T-helper 22 cell (primary cell): ENCODE measurements around the gene BHLHE23.

Experiments
- DNase-seq: peaks from one replicate; pipeline ENCODE4 v3.0.0-alpha.2; 2020; ENCODE audit warnings: low read depth

The BHLHE23 gene

GRCh38 chr20:63009045-63009961 lies 2.5 kb upstream of the BHLHE23 start:
- peak; percentile 52 for DNase-seq

- DNase-seq: no peak
These were observed 1.8 kb upstream of the BHLHE23 start for GRCh38 chr20:63008541-63009044.

- no peak for DNase-seq
These were observed 1.1 kb upstream of the BHLHE23 start for GRCh38 chr20:63007646-63008488.

- no peak for DNase-seq
These were observed 539 bp upstream of the BHLHE23 start for GRCh38 chr20:63007360-63007645.

DNA sequence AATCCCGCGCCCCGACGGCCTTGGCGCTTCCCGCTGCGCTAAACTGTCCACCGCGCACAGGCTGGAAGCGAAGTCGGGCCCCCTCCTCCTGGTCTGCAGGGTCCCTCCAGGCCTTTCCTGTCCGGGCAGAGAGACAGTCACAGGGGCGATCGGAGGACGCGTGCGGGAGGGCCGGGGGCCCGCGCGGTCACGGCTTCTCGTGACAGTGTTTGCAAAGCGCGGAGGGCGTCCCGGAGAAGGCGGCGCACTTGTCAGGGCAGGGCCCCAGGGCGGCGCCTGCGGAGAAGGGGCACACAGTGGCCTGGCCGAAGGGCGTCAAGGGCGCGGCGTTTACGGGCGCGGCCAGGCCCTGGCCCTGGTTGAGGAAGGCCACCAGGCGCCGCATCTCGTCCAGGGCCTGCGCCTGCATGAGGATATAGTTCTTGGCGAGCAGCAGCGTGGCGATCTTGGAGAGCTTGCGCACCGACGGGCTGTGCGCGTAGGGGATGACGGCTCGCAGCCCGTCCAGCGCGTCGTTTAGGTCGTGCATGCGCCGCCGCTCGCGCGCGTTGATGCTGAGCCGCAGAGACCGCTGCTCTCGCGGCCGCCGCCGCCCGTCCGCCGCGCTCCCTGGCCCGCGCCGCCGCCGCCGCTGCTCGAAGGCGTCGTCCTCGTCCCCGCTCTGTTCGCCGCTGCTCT lies 763 bp downstream of the BHLHE23 start:
- no peak for DNase-seq

GRCh38 chr20:63005365-63005861 lies 1.4 kb downstream of the BHLHE23 start:
- no peak for DNase-seq

DNA sequence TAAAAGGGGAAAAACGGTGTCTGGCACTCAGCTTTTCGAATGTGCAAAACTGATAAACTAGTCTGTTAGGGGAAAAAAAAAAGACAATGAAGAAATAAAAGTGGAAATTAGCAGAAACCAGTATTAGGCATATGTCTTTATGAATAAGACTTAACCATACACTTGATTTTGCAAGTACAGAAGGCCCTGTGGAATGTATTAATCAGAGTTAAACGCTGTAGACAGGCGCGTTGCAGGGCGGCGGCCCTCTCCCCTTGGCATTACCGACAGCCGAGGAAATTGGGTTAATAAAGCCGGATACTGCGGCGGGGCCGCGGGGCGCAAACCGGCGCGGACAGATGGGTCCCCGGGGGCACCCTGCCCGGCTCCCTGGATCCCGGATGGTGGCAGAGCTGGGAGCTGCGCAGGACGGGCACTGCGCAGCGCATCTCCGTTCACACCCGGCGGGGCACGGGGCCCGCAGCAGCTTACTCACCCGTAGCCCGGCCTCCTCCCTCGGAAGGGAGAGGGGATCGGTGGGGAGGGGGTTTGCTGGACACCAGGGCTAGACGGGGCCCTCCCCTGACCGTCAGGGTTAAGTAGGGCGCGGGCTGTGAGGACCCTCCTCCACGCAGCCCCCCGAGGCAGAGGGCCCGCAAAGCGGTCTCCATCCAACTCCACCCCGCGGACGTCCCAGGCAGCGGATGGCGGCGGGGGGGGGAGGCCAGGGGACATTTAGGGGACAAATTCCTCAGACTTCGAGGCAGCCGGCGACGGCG lies 2.0 kb downstream of the BHLHE23 start:
- no peak for DNase-seq

DNA sequence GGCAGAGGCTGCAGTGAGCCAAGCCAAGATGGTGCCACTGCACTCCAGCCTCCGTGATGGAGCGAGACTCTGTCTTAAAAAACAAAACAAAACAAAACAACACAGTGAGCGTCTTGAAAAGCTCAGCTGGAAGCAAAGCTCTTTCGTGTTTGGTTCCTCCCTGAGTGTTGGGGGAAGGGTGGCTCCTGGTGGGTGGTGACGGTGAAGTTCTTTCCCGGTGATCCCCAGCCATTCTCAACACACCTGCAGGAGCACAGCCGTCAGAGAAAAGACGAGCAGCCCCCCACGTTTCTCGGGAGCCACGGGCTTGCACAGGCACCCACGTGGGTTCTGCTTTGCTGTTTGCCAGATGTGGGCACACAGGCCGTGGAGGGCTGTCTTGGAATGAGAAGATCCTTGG lies 3.2 kb downstream of the BHLHE23 start:
- DNase-seq: no peak

GRCh38 chr20:63002511-63002910 lies 4.3 kb downstream of the BHLHE23 start:
- no peak for DNase-seq

- DNase-seq: no peak
These were observed 5.8 kb downstream of the BHLHE23 start for GRCh38 chr20:63000958-63001357.

DNA sequence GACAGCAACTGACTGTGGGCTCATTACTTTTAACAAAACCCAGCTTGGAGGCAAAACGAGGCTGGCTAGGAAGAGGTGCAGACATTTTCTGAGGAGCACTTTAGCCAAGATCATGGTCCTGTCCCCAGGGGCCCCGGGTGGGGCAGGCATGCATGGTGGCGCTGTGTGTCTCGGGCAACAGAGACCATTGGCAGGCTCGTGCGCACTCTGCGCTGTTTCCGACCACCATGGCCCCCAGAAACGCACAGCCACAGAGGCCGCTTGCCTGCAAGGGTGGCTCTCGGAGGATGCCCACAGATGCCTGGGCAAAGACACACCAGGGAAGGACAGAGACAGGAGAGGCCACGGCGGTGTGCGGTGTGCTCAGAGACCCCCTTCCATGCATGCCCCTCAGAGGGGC lies 6.7 kb downstream of the BHLHE23 start:
- DNase-seq: no peak

GRCh38 chr20:62999580-62999979 lies 7.2 kb downstream of the BHLHE23 start:
- no peak for DNase-seq

DNA sequence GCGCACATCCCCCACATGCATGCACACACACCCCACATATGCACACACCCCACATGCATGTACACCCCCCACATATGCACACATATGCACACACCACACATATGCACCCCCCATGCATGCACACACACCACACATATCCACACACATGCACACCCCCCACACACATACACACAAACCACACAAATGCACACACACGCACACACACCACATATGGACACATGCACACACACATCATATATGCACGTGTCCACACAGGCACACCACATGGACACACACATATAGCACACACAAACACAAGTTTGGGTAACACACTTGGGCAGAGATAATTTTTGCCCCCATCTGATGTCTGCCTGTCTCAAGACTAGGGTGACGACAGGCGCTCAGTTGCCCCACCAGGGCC lies 8.3 kb downstream of the BHLHE23 start:
- DNase-seq: no peak

DNA sequence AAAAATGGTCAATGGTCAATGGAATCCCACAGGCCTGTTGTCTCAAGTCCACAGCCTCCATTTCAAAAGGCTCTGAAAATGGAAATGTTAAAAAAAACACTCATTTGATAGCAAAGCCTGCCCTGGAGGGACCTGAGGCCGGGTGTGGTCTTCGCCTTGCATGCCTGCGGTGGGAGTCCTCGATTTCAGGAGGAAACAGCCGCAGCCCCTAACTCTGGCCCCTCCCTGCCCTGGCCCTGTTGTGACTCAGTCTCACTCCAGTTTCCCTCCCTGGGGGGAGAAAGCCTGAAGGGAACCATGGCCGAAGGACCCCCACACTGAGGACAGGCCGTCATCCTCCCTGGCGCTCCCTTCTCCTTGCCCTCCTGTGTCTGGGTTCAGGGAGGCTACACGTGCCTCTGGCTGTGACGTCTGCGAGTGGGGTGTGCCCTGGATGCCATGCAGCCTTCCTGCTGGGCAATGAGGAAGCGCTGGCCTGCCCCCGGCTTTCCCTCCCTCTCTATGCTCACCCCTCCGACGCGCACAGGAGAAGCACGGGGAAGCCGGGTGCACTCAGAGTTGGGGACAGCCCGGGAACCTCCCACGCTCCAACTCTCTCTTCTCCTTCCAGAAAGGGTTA lies 9.2 kb downstream of the BHLHE23 start:
- DNase-seq: no peak

GRCh38 chr20:62996596-62996982 lies 10.2 kb downstream of the BHLHE23 start:
- DNase-seq: no peak

DNA sequence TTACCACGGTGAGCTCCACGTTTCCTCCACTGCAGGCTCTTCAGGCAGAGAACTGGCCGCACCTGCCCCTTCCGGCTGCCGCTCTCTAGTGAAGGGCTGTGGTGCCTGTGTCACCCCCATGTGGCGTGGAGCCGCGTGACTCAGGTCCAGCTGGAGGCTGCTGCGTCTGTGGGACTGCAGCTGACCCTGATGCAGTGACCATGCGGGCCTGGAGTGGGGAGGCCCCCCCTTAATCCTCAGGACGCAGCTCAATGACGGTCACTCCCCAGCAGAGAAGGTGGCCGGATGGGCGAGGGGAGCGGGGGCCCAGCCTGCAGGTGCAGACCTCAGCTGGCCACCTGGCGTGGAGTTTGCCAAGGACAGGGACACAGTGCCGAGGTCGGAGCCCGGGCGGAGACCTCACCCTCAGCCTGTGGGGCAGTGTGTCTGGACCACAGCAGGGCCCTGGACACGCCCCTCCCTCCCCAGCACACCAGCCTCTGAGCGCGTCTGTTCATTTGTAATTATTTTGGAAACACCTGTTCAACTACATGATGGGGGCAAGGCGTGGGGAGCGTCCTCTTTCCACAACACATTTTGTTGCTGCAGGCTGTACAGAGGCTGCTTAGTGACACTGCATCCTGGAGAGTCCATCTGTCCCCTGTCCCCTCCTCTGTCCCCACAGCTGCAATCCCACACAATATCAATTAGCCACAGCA lies 10.7 kb downstream of the BHLHE23 start:
- no peak for DNase-seq

- DNase-seq: no peak
These were observed 11.3 kb downstream of the BHLHE23 start for GRCh38 chr20:62995481-62995880.

DNA sequence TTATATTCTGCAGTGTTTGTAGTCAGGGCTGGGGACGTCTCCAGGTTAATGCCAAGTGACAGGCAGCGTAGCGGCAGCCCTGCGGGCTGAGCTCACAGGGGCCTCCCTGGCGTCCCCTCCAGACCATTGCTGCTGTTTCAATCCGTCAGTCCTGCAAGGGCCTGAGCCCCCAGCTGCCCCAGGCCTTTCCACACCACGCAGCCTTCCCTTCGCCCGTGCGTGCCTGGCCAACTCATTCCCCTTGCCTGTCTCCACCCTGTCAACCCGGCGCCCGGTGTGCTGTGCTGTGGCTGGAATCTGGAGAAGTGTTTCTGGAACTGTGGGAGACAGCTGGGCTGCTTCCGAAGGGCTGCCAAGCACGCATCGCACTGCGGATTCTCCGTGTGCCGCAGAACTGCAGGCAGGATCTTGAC lies 11.9 kb downstream of the BHLHE23 start:
- no peak for DNase-seq

GRCh38 chr20:62993856-62994494 lies 12.8 kb downstream of the BHLHE23 start:
- DNase-seq: no peak

GRCh38 chr20:62991863-62992262 lies 14.9 kb downstream of the BHLHE23 start:
- no peak for DNase-seq
